ENCODE data around the gene POLD2. TPM values are rescaled to one million over a fixed set of nuclear protein-coding genes. Genes with fewer than 3 reads are reported as not detected.
"Not testable (repeated sequence)": the region's sequence is repeated elsewhere in the genome, so short reads cannot be mapped to it uniquely, and the experiment has no call there.

Gene POLD2
- total RNA-seq, result 100 to 1,000 TPM; 287 to 296 TPM

- H3K36me3 Mint-ChIP-seq, result peaks cover 42% of the 10 kb centered on the region
These were observed at the start of gene POLD2 for GRCh38 chr7:44123190-44124003. POLD2 (minus strand) TSS chr7:44123548; CDS start chr7:44122053, 1,495 bp downstream.

GRCh38 chr7:44172803-44173424 lies 49.6 kb upstream of the POLD2 start:
- no peaks in the 10 kb centered on the region for H3K9me3 Mint-ChIP-seq
- peaks cover under 1% of the 10 kb centered on the region for H3K4me1 Mint-ChIP-seq
- no peaks in the 10 kb centered on the region for H3K36me3 Mint-ChIP-seq
- no peak overlapping the region for H3K4me3 Mint-ChIP-seq
- peaks cover 5% of the 10 kb centered on the region for H3K27me3 Mint-ChIP-seq
- no peak overlapping the region for H3K27ac Mint-ChIP-seq
- no peak for DNase-seq

More at GRCh38 chr7:44123190-44124003, at the start of gene POLD2:
- peak within 1 kb of the TSS; percentile 94 for H3K4me3 Mint-ChIP-seq
- H3K27ac Mint-ChIP-seq, result peak within 1 kb of the TSS; percentile 88
- no peaks in the 10 kb centered on the region for H3K27me3 Mint-ChIP-seq
- peak; percentile 99 for DNase-seq
- H3K9me3 Mint-ChIP-seq, result peaks cover 7% of the 10 kb centered on the region
- peaks cover 39% of the 10 kb centered on the region for H3K4me1 Mint-ChIP-seq

GRCh38 chr7:44172352-44172751 lies 49.0 kb upstream of the POLD2 start:
- Mint-ChIP-seq H3K9me3 (no peaks in the 10 kb centered on the region), H3K4me3 (no peak overlapping the region), H3K36me3 (no peaks in the 10 kb centered on the region), H3K4me1 (peaks cover 6% of the 10 kb centered on the region), H3K27me3 (peaks cover 5% of the 10 kb centered on the region), H3K27ac (no peak overlapping the region)
- DNase-seq, result no peak

- not testable (repeated sequence) for H3K4me1 Mint-ChIP-seq, H3K9me3 Mint-ChIP-seq, H3K27ac Mint-ChIP-seq, H3K4me3 Mint-ChIP-seq, DNase-seq, H3K27me3 Mint-ChIP-seq, H3K36me3 Mint-ChIP-seq
These were observed 48.6 kb upstream of the POLD2 start for GRCh38 chr7:44171901-44172300.

- H3K4me1 Mint-ChIP-seq, result peaks cover 6% of the 10 kb centered on the region
- DNase-seq, result no peak
- no peaks in the 10 kb centered on the region for H3K9me3 Mint-ChIP-seq
- H3K27me3 Mint-ChIP-seq, result no peaks in the 10 kb centered on the region
- H3K27ac Mint-ChIP-seq, result no peak overlapping the region
- H3K4me3 Mint-ChIP-seq, result no peak overlapping the region
- no peaks in the 10 kb centered on the region for H3K36me3 Mint-ChIP-seq
These were observed 44.6 kb upstream of the POLD2 start for GRCh38 chr7:44167920-44168319.

- Mint-ChIP-seq H3K36me3 (no peaks in the 10 kb centered on the region), H3K27me3 (no peaks in the 10 kb centered on the region), H3K9me3 (no peaks in the 10 kb centered on the region), H3K27ac (no peak overlapping the region), H3K4me3 (no peak overlapping the region), H3K4me1 (peaks cover 6% of the 10 kb centered on the region)
- DNase-seq, result no peak
These were observed 40.2 kb upstream of the POLD2 start for GRCh38 chr7:44163591-44163990.

- no peaks in the 10 kb centered on the region for H3K9me3 Mint-ChIP-seq
- H3K4me1 Mint-ChIP-seq, result peaks cover 5% of the 10 kb centered on the region
- H3K27ac Mint-ChIP-seq, result no peak overlapping the region
- DNase-seq, result no peak
- no peaks in the 10 kb centered on the region for H3K27me3 Mint-ChIP-seq
- no peaks in the 10 kb centered on the region for H3K36me3 Mint-ChIP-seq
- no peak overlapping the region for H3K4me3 Mint-ChIP-seq
These were observed 39.5 kb upstream of the POLD2 start for GRCh38 chr7:44162785-44163395.

GRCh38 chr7:44162179-44162578 lies 38.8 kb upstream of the POLD2 start:
- Mint-ChIP-seq H3K4me3 (no peak overlapping the region), H3K27ac (no peak overlapping the region), H3K4me1 (no peaks in the 10 kb centered on the region), H3K9me3 (no peaks in the 10 kb centered on the region), H3K27me3 (no peaks in the 10 kb centered on the region), H3K36me3 (no peaks in the 10 kb centered on the region)
- no peak for DNase-seq

- Mint-ChIP-seq H3K36me3 (no peaks in the 10 kb centered on the region), H3K9me3 (no peaks in the 10 kb centered on the region), H3K4me1 (no peaks in the 10 kb centered on the region), H3K27ac (no peak overlapping the region), H3K4me3 (no peak overlapping the region), H3K27me3 (no peaks in the 10 kb centered on the region)
- no peak for DNase-seq
These were observed 38.0 kb upstream of the POLD2 start for GRCh38 chr7:44161371-44161770.

- no peak for DNase-seq
- no peak overlapping the region for H3K4me3 Mint-ChIP-seq
- H3K4me1 Mint-ChIP-seq, result no peaks in the 10 kb centered on the region
- no peak overlapping the region for H3K27ac Mint-ChIP-seq
- H3K9me3 Mint-ChIP-seq, result no peaks in the 10 kb centered on the region
- no peaks in the 10 kb centered on the region for H3K36me3 Mint-ChIP-seq
- H3K27me3 Mint-ChIP-seq, result no peaks in the 10 kb centered on the region
These were observed 36.7 kb upstream of the POLD2 start for GRCh38 chr7:44159824-44160630.

GRCh38 chr7:44158873-44159631 lies 35.7 kb upstream of the POLD2 start:
- no peaks in the 10 kb centered on the region for H3K9me3 Mint-ChIP-seq
- H3K36me3 Mint-ChIP-seq, result no peaks in the 10 kb centered on the region
- H3K4me1 Mint-ChIP-seq, result no peaks in the 10 kb centered on the region
- DNase-seq, result no peak
- no peak overlapping the region for H3K27ac Mint-ChIP-seq
- H3K4me3 Mint-ChIP-seq, result no peak overlapping the region
- no peaks in the 10 kb centered on the region for H3K27me3 Mint-ChIP-seq

- no peak overlapping the region for H3K27ac Mint-ChIP-seq
- no peak for DNase-seq
- no peaks in the 10 kb centered on the region for H3K36me3 Mint-ChIP-seq
- H3K4me3 Mint-ChIP-seq, result no peak overlapping the region
- H3K4me1 Mint-ChIP-seq, result no peaks in the 10 kb centered on the region
- no peaks in the 10 kb centered on the region for H3K27me3 Mint-ChIP-seq
- no peaks in the 10 kb centered on the region for H3K9me3 Mint-ChIP-seq
These were observed 34.9 kb upstream of the POLD2 start for GRCh38 chr7:44158096-44158872.

- no peak overlapping the region for H3K27ac Mint-ChIP-seq
- no peaks in the 10 kb centered on the region for H3K36me3 Mint-ChIP-seq
- DNase-seq, result no peak
- no peaks in the 10 kb centered on the region for H3K27me3 Mint-ChIP-seq
- no peaks in the 10 kb centered on the region for H3K9me3 Mint-ChIP-seq
- no peaks in the 10 kb centered on the region for H3K4me1 Mint-ChIP-seq
- no peak overlapping the region for H3K4me3 Mint-ChIP-seq
These were observed 34.0 kb upstream of the POLD2 start for GRCh38 chr7:44157116-44158080.
